Thoracic aorta (tissue), 2 donors: Measurements from ENCODE around the gene PIMREG. TPM values are rescaled to one million over a fixed set of nuclear protein-coding genes. Genes with fewer than 3 reads are reported as not detected.

Source experiments
- ATAC-seq: fragments of 150-250 bp; one replicate; pipeline ENCODE4 v1.8.0; 2017; ENCODE audit warnings: low read depth; ENCODE audit not compliant: insufficient number of reproducible peaks, low FRiP score
- DNase-seq: peaks from one replicate; pipeline ENCODE4 v3.0.0-alpha.2; 2020; ENCODE audit warnings: low spot score
- H3K27ac ChIP-seq, 2 donors: fragments of 200-600 bp; sonication (generic); 1 replicate in 1 of 2; 2 replicates in 1 of 2; pipeline ENCODE4 v1.5.1; 2016; ENCODE audit warnings: mild to moderate bottlenecking in 2 of 2, moderate library complexity in 2 of 2
- H3K27me3 ChIP-seq: fragments of 200-600 bp; sonication (generic); replicated peaks from 2 replicates; pipeline ENCODE4 v1.6.0; 2016; ENCODE audit warnings: mild to moderate bottlenecking; ENCODE audit not compliant: insufficient read depth
- H3K36me3 ChIP-seq: fragments of 200-600 bp; sonication (generic); one replicate; pipeline ENCODE4 v1.5.1; 2016
- H3K4me1 ChIP-seq, 2 donors: fragments of 200-600 bp; sonication (generic); 1 replicate in 1 of 2; 2 replicates in 1 of 2; pipeline versions ENCODE4 v1.5.1 to v1.6.0; 2016; ENCODE audit warnings: low read depth in 2 of 2, mild to moderate bottlenecking in 1 of 2; ENCODE audit not compliant: control insufficient read depth in 1 of 2
- H3K4me3 ChIP-seq: fragments of 200-600 bp; sonication (generic); 2 replicates; pipeline ENCODE4 v1.5.1; 2016; ENCODE audit warnings: mild to moderate bottlenecking
- H3K9me3 ChIP-seq: fragments of 200-600 bp; sonication (generic); 2 replicates; pipeline ENCODE4 v1.5.1; 2016
- total RNA-seq, 2 donors: library from RNA; depleted of rRNA; stranded (reverse); fragments of >200 nt; gene quantifications; one replicate each; pipeline versions ENCODE4 v1.1.0 to v1.2.3, GENCODE V29; 2016
- TF ChIP-seq, protein P1 (sequence below): fragments of 200-600 bp; sonication (generic); IDR thresholded peaks from one replicate; pipeline ENCODE4 v1.5.1; 2019; ENCODE audit warnings: antibody characterized with exemption

PIMREG gene
- total RNA-seq, 2 donors from 2014 or later = not detected

- TF ChIP-seq, protein P1, sequence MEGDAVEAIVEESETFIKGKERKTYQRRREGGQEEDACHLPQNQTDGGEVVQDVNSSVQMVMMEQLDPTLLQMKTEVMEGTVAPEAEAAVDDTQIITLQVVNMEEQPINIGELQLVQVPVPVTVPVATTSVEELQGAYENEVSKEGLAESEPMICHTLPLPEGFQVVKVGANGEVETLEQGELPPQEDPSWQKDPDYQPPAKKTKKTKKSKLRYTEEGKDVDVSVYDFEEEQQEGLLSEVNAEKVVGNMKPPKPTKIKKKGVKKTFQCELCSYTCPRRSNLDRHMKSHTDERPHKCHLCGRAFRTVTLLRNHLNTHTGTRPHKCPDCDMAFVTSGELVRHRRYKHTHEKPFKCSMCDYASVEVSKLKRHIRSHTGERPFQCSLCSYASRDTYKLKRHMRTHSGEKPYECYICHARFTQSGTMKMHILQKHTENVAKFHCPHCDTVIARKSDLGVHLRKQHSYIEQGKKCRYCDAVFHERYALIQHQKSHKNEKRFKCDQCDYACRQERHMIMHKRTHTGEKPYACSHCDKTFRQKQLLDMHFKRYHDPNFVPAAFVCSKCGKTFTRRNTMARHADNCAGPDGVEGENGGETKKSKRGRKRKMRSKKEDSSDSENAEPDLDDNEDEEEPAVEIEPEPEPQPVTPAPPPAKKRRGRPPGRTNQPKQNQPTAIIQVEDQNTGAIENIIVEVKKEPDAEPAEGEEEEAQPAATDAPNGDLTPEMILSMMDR = no peak
- no peak for DNase-seq
- no peak for ATAC-seq
- Histone ChIP-seq H3K4me3 (no peak overlapping the region), H3K9me3 (no peaks in the 10 kb centered on the region), H3K27ac (no peak overlapping the region), H3K36me3 (no peaks in the 10 kb centered on the region), H3K4me1 (no peaks in the 10 kb centered on the region), H3K27me3 (no peaks in the 10 kb centered on the region)
These were observed 6.3 kb upstream of the PIMREG start for GRCh38 chr17:6437956-6438355.

DNA sequence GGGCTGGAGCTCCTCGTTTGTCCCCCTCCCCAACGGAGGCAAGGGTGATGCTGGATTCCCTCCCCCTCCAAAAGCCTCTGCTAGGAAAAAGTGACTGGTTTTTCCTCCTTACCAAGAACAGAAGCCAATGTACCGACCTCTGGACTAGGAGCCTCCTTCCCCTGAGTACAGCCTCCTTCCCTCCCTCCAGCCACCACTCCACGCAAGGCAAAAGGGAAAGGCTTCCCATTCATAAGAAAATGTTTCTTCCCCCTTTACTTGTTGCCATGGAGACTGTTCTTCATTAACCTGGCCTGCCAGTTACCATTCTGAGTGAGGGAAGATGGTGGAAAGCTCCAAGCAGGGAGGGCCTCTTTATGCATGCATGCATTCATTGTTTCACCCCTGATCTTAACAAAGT is 4.3 kb upstream of the PIMREG start:
- Histone ChIP-seq H3K4me1 (peaks cover 0 to 15% of the 10 kb centered on the region in 2 donors), H3K36me3 (no peaks in the 10 kb centered on the region), H3K27me3 (no peaks in the 10 kb centered on the region), H3K4me3 (no peak overlapping the region), H3K9me3 (no peaks in the 10 kb centered on the region), H3K27ac (no peak overlapping the region)
- ATAC-seq (no peak), DNase-seq (no peak)
- TF ChIP-seq, protein P1 = no peak

- Histone ChIP-seq H3K27ac (no peak overlapping the region), H3K36me3 (no peaks in the 10 kb centered on the region), H3K27me3 (no peaks in the 10 kb centered on the region), H3K4me1 (peaks cover 0 to 16% of the 10 kb centered on the region in 2 donors), H3K4me3 (no peak overlapping the region), H3K9me3 (no peaks in the 10 kb centered on the region)
- TF ChIP-seq, protein P1 = no peak
- ATAC-seq (no peak), DNase-seq (no peak)
These were observed 1.5 kb upstream of the PIMREG start for GRCh38 chr17:6442775-6443174.

- TF ChIP-seq, protein P1 = no peak
- Histone ChIP-seq H3K9me3 (no peaks in the 10 kb centered on the region), H3K4me3 (peak overlapping the region; percentile 76), H3K36me3 (no peaks in the 10 kb centered on the region), H3K27ac (no peak overlapping the region), H3K4me1 (peaks cover 0 to 16% of the 10 kb centered on the region in 2 donors), H3K27me3 (no peaks in the 10 kb centered on the region)
- no peak for ATAC-seq
- DNase-seq = no peak
These were observed 498 bp downstream of the PIMREG start for GRCh38 chr17:6444571-6445335.

DNA sequence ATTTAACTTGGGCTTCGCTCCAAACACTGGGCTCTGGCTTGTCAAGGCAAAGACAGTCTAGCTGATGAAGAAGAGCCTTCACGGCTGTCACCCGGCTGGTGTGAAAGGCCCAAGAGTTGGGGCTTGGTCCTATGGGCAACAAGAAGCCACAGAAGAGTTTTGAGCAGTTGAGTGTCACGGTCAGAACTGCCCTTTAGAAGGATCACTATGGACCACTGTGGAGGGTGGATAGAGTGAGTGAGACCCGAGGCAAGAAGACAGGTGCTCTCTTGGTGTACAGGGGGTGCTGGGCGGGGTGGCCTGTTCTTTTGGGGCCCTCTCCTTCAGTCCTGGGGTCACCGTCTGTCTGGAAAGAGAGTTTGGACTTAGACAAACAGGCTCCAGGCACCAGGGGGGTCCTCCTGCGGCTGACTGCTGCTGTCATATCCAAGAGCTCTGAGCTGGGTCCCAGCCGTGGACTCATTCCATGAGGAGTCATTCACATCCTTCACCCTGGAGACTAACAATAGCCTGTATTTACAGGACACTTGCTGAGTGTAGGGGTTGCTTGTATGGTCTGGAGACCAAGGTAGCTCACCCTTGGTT is 2.4 kb downstream of the PIMREG start:
- Histone ChIP-seq H3K27me3 (no peaks in the 10 kb centered on the region), H3K27ac (no peak overlapping the region), H3K36me3 (no peaks in the 10 kb centered on the region), H3K4me3 (no peak overlapping the region), H3K4me1 (peaks cover 0 to 16% of the 10 kb centered on the region in 2 donors), H3K9me3 (no peaks in the 10 kb centered on the region)
- no peak for ATAC-seq
- TF ChIP-seq, protein P1 = no peak
- no peak for DNase-seq
